Activated CD4-positive, alpha-beta T cell treated with anti-CD3 and anti-CD28 coated beads for 4 hours (primary cell): ENCODE results near the gene TMEM151A.
"Not testable (repeated sequence)": the region's sequence is repeated elsewhere in the genome, so short reads cannot be mapped to it uniquely, and the experiment has no call there.

Source experiments
- DNase-seq, 2 donors: peaks; one replicate each; pipeline ENCODE4 v3.0.0-alpha.2; 2020

The TMEM151A gene

GRCh38 chr11:66291706-66292542 lies at the start of gene TMEM151A:
TSS of gene TMEM151A (plus strand) at chr11:66291894. CDS start at chr11:66292014, 120 bp downstream.
- DNase-seq = peak in 1 of 2 donors; percentile 34

- DNase-seq = no peak
Measured at GRCh38 chr11:66242095-66242765, 49.5 kb upstream of the TMEM151A start.

- DNase-seq = no peak
Measured at GRCh38 chr11:66243782-66244535, 47.7 kb upstream of the TMEM151A start.

- DNase-seq = no peak
Measured at GRCh38 chr11:66247295-66247694, 44.4 kb upstream of the TMEM151A start.

GRCh38 chr11:66247801-66248200 lies 43.9 kb upstream of the TMEM151A start:
- no peak for DNase-seq

GRCh38 chr11:66248903-66249302 lies 42.8 kb upstream of the TMEM151A start:
- DNase-seq = no peak

- no peak for DNase-seq
Measured at GRCh38 chr11:66251809-66252208, 39.9 kb upstream of the TMEM151A start.

GRCh38 chr11:66253081-66253480 lies 38.6 kb upstream of the TMEM151A start:
- DNase-seq = not testable (repeated sequence)

GRCh38 chr11:66258473-66258893 lies 33.2 kb upstream of the TMEM151A start:
- DNase-seq = no peak

- DNase-seq = no peak
Measured at GRCh38 chr11:66259225-66259624, 32.5 kb upstream of the TMEM151A start.

GRCh38 chr11:66259956-66260355 lies 31.7 kb upstream of the TMEM151A start:
- DNase-seq = no peak

- DNase-seq = no peak
Measured at GRCh38 chr11:66261578-66261977, 30.1 kb upstream of the TMEM151A start.

GRCh38 chr11:66262191-66262590 lies 29.5 kb upstream of the TMEM151A start:
- no peak for DNase-seq

GRCh38 chr11:66262696-66263095 lies 29.0 kb upstream of the TMEM151A start:
- no peak for DNase-seq

GRCh38 chr11:66263231-66263630 lies 28.5 kb upstream of the TMEM151A start:
- DNase-seq = no peak

GRCh38 chr11:66263785-66264184 lies 27.9 kb upstream of the TMEM151A start:
- no peak for DNase-seq

- no peak for DNase-seq
Measured at GRCh38 chr11:66264383-66264782, 27.3 kb upstream of the TMEM151A start.

- peak in 1 of 2 donors; percentile 32 for DNase-seq
Measured at GRCh38 chr11:66264914-66265313, 26.8 kb upstream of the TMEM151A start.

GRCh38 chr11:66265531-66266377 lies 25.9 kb upstream of the TMEM151A start:
- DNase-seq = no peak

GRCh38 chr11:66266378-66267038 lies 25.2 kb upstream of the TMEM151A start:
- DNase-seq = no peak

GRCh38 chr11:66267039-66267378 lies 24.7 kb upstream of the TMEM151A start:
- DNase-seq = no peak
